Keratinocyte (primary cell): ENCODE results near the gene SARS1.

Experiments used
- EZH2 ChIP-seq: IDR thresholded peaks from one replicate; pipeline ENCODE4 v1.6.1; 2012; ENCODE audit warnings: inconsistent platforms, mild to moderate bottlenecking, low read length, moderate library complexity
- TF ChIP-seq, protein P1 (sequence below), 3 experiments: IDR thresholded peaks in 1 of 3; conservative IDR thresholded peaks in 1 of 3; optimal IDR thresholded peaks in 1 of 3; 2 replicates in 2 of 3; 3 replicates in 1 of 3; pipeline versions ENCODE3 to v1.5.1; 2011; ENCODE audit warnings: low read length in 3 of 3, mild to moderate bottlenecking in 3 of 3, moderate library complexity in 2 of 3, control low read depth in 1 of 3, inconsistent platforms in 1 of 3; ENCODE audit not compliant: insufficient read depth in 2 of 3; ENCODE audit errors: extremely low read depth in 1 of 3

DNA sequence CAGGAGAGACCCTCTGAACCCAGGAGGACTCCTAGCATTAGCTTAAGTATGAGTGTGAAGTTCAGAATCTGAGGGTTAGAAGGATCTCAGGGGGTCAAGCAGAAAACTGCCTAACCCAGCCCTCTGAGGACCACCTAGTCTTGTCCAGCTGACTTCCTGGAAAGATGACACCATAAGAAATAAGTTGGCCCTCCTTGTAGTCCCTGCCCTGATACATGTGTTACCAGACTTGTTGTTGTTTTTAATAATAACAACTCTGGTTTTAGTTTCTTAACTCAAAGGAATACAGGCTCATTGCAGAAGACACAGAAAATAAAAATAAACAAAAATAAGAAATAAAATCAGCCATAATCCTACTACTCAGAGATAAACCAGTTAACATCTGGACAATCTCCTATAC lies 21.8 kb upstream of the SARS1 start:
- TF ChIP-seq, protein P1, sequence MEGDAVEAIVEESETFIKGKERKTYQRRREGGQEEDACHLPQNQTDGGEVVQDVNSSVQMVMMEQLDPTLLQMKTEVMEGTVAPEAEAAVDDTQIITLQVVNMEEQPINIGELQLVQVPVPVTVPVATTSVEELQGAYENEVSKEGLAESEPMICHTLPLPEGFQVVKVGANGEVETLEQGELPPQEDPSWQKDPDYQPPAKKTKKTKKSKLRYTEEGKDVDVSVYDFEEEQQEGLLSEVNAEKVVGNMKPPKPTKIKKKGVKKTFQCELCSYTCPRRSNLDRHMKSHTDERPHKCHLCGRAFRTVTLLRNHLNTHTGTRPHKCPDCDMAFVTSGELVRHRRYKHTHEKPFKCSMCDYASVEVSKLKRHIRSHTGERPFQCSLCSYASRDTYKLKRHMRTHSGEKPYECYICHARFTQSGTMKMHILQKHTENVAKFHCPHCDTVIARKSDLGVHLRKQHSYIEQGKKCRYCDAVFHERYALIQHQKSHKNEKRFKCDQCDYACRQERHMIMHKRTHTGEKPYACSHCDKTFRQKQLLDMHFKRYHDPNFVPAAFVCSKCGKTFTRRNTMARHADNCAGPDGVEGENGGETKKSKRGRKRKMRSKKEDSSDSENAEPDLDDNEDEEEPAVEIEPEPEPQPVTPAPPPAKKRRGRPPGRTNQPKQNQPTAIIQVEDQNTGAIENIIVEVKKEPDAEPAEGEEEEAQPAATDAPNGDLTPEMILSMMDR (optimal IDR thresholded peaks at IDR 0.05 in 1 of 3, IDR thresholded peaks at IDR 0.05 in 1 of 3, conservative IDR thresholded peaks at IDR 0.05 in 1 of 3; ENCODE audit: extremely low read depth in 1 of 3, insufficient read depth in 2 of 3, low read length in 3 of 3): no peak
- no peak for TF ChIP-seq EZH2
